GM19193 (cell line): ENCODE results near the gene LRRC17.

Experiments
- POLR2A ChIP-seq: IDR thresholded peaks from 4 replicates; pipeline ENCODE4 v1.6.1; 2011; ENCODE audit not compliant: insufficient read depth, insufficient read length; ENCODE audit errors: extremely low read depth

The LRRC17 gene

DNA sequence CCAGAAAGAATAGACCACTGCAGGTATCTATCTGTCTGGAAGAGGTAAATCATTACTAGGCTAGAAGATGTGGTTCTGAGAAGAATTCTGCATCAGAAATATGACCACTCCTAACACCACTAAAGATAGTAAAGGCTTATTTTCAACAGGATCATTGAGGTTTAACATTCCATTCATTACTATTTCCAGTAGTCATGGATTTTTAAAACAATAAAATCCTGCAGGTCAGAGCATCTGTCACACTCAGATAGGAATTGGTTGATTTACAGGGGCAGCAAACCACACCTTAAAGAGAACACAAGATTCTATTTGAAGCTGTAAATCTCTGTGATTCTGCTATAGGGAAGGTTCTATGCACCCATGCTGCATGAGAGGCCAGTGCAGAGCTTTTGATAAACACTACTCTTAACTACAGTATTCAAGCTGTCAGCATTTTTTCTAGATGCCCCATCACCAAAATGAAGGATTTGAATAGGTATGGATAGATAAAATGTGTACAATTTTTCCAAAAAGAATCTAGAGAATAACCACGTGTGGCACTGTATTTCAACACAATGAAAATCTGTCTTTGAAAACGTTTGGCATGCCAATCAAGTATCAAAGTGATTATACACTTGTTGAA, 14.6 kb downstream of the LRRC17 start:
- no peak for TF ChIP-seq POLR2A

DNA sequence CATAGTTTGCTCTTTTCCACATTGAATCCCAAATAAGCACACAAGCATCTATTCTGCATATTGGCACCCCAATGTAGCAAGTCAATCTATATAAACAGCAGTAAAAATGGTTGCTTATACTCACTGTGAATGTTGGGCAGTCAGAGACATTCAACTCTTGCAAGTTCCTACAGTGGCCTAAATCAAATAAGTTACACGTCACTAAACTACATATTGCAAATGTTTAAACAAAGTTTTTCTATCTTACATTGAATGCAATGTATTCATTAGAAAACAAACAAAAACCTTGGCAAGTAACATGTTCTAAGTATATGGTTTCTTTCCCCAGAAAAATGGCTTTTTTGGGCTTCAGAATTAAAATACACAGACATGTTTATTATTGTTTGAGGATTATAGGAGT, 19.0 kb downstream of the LRRC17 start:
- TF ChIP-seq POLR2A = no peak

DNA sequence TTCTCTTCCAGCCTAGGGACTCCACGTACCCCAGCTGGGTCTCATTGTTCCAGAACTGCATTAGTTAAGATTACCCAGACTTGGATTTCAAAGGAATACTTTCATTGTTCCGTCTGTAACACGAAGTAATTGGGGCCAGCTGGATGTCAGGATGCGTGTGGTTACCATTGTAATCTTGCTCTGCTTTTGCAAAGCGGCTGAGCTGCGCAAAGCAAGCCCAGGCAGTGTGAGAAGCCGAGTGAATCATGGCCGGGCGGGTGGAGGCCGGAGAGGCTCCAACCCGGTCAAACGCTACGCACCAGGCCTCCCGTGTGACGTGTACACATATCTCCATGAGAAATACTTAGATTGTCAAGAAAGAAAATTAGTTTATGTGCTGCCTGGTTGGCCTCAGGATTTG, 21.0 kb downstream of the LRRC17 start:
- no peak for TF ChIP-seq POLR2A

DNA sequence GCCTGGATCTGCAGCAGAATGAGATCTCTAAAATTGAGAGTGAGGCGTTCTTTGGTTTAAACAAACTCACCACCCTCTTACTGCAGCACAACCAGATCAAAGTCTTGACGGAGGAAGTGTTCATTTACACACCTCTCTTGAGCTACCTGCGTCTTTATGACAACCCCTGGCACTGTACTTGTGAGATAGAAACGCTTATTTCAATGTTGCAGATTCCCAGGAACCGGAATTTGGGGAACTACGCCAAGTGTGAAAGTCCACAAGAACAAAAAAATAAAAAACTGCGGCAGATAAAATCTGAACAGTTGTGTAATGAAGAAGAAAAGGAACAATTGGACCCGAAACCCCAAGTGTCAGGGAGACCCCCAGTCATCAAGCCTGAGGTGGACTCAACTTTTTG, 21.4 kb downstream of the LRRC17 start:
- no peak for TF ChIP-seq POLR2A

DNA sequence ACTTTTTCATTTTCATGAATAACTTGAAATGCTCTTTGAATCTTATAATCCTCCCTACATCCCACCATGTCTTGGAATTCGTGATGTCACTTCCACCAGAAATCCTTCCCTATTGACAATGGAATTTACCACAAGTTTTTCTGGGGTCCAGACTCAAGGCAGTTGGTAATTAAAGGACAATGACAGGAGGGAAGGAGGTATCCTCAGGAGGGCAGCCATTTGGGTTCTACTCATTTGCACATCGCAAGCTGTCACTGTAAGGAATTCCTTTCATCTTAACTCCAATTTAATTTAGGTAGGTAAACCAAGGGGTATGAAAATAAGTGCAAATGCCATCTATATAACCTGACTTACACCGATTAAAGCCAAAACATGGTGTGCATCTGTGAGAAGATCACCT, 21.9 kb downstream of the LRRC17 start:
- no peak for TF ChIP-seq POLR2A

DNA sequence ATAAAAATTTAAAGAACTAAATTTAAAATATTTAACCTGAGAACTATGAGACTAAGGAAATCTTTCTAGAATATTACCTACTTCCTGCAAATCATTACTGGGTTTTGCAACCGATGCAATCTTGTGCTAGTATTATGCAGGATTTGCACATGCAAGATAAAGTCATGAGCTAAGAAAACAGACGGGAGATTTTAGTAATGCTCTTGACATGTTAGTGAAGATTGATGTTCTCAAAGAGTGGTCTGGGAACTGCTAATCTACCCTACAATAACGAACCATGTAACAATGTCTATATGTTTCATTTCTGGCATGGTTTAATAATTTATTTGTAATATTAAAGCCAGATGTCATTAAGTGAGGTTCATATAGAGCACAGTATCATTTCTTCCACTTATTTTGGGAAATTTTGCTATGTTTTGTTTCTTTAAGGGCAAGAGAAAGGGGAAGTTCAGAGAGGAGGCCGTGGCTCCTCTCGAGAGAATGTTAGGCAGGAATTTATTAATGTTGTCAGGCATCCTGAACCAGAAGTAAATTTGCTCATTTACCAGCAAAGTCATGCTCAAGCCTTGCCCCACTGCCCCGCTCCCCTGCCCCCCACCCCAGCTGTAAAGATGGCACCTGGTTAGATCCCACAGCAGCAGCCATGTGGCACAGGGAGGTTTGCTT, 22.8 kb downstream of the LRRC17 start:
- no peak for TF ChIP-seq POLR2A

DNA sequence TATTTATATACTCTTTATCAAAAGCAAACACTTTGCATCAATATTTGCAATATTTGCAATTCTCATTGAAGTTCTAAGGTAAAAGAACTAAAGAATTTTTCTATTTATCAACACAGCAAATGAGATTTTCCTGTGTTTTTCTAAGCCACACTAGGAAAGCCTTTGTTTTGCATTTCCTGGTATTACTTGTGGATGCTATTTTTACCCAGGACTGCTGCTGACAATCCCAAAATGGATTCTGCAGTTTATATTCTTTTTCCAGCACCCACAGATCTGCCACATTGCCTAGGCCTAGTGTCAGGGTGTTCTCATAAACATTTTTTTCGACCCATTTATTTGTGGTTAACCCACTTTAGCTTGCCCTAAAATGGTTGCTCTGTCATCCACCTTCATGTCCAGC, 25.9 kb downstream of the LRRC17 start:
- TF ChIP-seq POLR2A = no peak

DNA sequence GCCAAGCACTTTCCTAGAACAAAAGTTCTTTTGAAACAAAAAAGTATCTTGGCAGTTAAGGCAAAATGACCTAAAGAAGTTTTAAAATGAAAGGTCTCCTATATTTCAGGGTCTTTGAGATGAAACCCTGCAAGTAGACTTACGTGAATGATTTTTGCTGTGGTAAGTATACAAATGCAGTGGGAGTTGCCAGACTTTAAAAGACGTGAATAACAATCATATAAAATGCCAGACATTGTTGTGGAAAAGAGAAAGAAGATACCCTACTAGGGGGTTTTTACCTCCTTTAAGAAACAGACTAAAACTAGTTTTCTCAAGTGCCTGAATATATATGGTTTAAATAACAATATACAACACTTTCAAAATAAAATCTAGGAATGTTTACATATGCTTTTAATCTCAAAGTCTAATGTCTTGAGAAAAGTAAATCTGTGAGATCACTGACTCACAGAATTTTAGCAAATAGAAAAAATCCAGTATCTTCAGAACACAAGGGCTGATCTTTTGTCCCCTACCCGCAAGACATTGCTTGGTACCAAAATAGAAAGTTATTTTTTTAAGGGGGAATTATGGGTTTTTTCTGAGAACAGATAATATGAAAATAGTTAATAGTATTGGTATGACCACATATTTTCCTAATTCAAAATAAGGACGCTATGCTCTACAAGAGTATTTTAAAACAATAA, 29.5 kb downstream of the LRRC17 start:
- no peak for TF ChIP-seq POLR2A

DNA sequence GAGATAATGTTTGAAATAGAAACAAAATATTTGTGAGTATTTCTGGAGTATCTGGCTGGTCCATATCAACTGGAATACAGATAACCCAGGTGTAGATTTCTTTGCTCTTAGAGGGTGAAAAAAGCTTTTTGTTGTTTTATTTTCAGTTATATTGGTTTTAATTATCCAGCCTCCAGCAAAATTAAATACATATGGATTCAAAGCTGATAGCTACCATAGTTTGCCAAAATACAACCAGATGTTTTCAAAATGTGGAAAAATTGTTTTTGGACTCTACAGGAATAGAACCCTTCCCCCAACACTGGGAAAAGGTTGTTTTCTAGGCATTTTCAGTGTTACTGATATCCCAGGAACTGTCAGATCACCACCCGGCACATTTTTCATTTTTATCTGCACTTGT, 30.1 kb downstream of the LRRC17 start:
- TF ChIP-seq POLR2A = no peak

DNA sequence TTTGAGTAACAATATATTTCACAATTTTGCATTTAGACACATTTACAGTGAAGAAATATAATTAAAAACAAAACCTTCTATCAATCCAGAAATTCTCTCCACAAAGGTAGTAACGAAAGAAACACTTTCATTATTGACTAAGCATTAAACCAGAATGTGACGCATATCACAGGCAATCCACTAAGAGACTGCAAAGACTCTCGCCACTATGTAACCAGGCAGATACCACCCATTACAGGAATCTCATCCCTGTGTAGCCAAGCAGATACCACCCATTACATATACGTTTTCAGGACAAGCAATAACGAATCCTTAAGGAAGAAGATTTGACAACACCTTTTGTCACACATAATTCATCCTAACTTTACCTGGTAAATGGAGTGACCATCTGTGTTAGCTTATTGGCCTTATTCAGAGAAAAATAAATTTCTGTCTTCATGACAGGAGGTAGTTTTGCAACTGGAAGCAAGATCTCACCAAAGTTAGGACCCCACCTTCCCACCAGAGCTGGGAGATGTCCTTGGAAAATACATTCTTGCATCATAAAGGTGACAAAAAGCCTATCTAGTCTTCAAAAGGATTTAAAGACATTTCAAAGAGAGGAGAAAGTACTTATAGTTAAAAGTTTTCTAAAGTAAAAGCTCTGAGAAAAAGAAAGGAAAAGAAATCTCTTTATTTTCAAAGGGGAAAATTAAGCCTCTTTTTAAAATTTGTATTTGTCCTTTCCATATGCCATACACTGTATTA, 30.8 kb downstream of the LRRC17 start:
- TF ChIP-seq POLR2A = no peak

DNA sequence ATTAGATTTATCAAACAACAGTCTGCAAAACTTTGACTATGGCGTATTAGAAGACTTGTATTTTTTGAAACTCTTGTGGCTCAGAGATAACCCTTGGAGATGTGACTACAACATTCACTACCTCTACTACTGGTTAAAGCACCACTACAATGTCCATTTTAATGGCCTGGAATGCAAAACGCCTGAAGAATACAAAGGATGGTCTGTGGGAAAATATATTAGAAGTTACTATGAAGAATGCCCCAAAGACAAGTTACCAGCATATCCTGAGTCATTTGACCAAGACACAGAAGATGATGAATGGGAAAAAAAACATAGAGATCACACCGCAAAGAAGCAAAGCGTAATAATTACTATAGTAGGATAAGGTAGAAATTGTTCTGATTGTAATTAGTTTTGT, 31.4 kb downstream of the LRRC17 start:
- no peak for TF ChIP-seq POLR2A

DNA sequence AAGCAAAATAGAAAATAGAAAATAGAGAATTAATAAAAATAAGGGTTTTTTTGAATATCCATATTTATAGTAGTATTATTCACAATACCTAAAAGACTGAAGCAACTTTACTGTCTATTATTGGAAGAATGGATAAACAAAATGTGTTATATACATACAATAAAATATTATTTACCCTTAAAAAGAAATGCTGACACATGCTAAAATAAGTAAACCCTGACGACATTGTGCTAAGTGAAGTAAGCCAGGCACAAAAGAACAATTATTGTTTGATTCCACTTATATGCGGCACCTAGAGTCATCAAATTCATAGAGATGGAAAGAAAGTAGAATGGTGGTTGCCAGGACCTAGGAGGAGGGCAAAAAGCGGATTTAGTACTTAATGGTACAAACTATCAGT, 39.0 kb downstream of the LRRC17 start:
- no peak for TF ChIP-seq POLR2A

DNA sequence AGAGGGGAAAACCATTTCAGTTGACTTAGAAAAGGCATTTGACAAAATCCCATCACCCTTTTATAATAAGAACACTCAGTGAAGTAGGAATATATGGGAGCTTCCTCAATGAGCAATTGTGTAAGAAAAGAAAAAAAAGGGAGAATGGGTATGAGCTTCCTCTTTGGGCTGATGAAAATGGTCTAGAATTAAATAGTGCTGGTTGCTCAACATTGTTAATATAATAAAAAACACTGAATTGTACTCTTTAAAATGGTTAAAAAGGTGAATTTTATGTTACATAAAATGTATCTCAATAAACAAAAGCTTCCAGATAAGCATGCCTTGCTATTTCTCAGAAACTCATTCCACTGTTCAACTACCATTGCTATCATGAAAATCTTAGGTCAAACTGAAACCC, 40.6 kb downstream of the LRRC17 start:
- no peak for TF ChIP-seq POLR2A

DNA sequence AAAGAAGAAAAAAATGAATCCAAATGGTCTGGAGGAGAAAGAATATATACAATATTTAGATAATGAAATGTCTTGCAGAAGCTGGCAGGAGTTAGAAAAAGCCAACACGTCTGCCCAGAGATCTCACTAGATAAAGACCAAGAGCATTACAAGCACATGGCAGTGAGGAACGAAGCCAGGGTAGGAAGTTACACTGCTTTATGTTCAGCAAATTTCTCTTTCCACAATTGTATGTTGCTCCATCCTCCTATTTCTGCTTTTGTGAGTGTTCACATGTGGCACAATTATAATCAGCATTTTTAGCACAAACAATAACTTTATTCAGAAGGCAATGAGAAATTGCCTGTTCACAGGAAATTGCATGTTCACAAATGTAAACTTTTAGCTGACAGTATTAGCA, 53.7 kb downstream of the LRRC17 start:
- TF ChIP-seq POLR2A = no peak

DNA sequence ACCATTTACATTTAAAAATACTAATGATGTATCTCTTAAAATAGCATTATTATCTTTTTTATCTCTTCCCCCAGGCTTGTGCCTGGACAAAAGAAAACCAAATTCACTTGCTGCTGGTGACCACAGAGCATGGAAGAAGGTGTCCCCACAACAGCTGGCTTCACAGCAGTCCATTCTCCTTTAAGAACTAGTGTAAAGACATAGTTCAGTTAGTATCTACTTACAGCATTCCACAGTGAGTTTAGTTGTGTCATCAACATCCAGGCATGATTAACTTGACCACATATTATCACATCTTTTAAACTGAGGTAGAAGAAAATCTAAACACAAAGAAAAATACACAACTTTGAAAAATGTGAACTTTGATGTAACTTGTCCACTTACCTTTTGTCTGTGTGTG, 55.0 kb downstream of the LRRC17 start:
- TF ChIP-seq POLR2A = no peak
